DLD1 (cell line): ENCODE data around the gene HPSE2.

ENCODE experiments used
- in situ Hi-C: cut with HindIII; loops from 2 replicates; pipeline ENCODE4 v1.10.0; 2017; ENCODE audit warnings: low sequenced_read_pairs

The HPSE2 gene

DNA sequence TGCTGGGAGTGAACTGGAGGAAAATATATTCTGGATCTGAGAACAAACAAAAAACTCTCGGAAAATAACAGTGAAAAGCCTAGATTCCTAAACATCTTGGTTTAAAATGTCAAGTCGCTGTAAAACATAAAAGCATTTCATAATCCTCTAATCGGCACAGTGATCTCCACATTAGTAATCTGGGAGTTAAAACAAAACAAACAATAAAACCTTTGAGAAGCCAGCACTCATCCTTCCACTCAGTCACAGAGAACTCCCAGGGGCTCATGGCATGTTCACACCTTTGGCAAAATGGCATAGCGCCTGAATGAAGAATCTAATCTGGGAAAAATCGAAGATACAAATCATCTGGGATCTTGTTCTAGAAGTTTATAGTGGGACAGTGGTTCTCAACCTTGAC is 764.8 kb downstream of the HPSE2 start:
- in situ Hi-C loops = no loop called here

DNA sequence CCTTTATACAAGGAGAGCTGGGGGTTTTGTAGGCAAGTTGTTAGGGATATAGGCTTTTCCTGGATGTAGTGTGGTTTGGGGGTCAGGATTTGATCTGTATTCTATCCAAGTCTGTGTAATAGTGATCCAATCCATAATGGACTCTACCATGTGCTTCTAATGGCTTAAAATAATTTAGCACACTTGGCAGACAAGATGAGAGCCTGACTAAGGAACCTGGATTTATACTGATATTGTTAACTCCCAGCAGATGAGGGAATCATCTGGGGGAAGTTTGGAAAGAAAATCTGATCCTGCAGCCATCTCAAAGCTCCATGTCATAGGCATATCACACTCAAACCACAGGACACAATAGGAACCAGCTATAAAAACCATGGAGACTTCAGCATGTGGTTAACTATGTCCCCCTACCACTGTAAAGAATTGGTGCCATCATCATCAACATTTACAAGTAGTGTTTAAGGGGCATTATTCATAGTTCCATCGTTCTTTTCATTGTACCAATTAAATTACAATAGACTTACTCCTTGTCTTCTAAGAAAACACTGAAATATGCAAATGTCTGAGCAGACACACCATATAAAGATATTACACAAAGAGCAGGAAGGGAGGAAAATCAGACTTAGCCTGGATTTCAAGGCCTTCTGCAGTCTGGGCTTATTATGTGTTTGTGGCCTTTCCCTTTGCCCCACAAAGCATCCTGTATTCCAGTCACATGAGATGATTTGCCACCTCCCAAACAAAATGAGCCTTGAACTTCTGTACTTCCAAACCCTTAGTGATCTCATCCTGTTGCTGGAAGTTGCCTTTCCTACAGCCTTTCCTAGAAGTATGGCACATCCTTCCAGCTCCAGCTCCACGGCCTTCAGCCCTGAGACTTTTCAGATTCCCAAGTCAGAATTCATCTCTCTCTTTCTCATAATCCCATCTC is 766.4 kb downstream of the HPSE2 start:
- in situ Hi-C loops = no loop called here

DNA sequence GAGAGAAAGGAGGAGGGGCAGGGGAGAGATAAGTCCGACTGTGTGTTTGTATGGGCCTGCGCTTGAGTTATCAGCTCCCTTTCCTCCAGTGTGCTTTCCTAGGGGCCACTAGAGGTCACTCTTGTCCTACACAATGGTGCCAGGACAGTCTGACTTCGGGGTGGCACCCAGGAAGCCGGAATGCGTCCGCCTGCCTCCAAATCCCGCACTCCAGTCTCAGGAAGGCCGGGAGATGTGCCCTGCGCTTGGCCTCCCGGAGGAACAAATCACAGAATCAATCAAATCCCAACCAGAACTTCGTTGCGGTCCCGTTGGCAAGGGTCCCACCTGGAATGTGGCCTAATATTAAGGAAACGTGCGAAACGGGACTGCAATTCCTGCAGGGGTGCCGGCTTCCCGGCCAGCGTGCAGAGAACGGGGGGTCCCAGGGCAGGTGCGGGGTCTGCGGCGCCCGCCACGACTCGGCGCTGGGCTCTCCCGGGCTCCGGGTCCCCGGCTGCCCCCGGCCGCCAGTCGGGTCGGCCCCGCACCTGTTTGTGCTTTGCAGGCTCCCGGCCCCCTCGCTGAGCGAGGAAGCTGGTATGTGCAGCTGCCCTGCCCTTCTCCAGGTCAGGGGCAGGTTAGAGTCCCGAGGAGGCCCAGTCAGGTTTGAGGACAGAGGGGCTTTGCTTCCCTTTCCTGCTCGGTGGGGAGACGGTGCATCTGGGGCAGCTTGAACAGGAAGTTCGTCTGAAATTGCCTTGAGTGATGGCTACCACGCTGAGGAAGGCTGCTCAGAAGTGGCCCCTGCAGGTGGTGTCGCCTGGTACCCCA is 767.9 kb downstream of the HPSE2 start:
- in situ Hi-C loops = no loop called here

DNA sequence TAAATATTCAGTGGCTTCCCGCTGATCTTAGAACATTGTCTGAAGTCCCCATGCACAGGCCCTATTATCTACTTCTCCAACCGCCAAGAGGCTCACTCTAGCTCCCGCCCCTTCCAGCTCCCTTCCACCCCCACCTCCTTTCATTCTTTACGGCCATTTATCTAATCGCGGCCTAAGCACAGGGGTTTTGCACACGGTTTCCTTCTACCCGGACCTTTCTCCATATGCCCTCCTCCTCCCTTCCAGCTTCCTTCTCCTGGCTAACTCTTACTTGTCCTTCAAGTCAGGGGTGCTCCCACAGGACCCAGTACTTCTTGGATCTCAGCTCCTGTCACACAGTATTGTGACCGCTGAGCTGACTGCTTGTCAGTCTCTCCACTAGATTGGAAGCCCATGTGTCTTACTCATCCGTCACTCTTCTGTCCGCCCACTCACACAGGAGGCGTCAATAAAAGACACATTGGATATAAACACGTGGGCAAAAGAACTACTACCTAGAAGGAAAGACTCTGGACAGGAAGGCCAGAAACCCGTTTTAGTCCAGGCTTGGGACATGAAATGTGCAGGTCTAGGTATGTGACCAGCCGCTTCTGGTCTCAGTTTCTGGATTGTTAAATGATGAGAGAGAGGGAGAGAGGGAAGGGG is 768.7 kb downstream of the HPSE2 start:
- in situ Hi-C loops = no loop called here

DNA sequence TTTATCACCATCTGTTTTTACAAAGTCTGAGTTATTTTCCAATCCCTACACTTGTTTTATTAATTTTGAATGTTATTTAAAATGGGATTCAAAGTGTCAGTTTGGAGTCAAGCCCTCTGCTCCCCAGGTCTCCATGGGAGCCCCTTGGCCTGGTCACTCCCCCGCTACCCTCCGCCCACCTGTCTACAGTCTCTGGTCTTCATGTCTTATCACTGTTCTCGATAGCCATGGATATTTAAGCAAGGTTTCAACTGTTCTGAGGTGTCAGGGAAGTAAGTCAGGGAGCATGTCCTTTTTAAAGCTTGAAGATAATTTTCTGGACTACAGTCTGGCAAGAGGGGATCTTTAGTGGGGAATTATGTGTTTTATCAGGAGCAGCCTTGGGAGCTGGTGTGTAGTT is 769.8 kb downstream of the HPSE2 start:
- in situ Hi-C loops = no loop called here

DNA sequence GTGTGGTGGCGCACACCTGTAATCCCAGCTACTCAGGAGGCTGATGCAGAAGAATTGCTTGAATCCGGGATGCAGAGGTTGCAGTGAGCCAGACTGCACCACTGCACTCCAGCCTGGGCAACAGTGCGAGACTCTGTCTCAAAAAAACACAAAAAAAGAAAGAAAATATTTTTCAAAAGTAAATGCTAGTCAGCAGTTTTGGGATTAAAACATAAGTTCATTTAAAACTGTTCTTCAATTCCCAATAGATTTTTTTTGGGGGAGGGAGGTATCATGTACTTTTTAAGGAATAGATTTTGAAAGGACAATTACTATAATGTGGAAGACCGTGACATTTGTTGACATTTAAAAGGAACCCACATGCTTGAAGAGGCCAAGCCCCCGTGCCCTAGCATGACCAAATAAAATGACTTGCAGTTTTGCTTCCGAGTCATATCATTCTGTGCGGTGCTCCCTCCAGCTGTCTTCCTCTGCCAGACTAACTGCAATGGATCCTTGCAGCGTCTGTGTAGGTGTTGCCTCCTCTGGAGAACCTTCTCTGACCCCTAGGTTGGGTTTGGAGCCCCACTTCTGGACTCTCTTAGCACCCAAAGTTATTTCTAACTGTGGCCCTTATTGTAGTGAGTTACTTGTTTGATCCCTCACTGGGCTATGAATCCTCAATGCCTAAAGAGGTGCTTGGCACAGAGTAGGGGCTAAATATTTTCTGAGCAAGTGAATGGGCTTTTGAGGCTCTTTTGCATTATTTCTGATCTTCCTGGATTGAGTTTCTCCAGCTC is 771.5 kb downstream of the HPSE2 start:
- in situ Hi-C loops = no loop called here

DNA sequence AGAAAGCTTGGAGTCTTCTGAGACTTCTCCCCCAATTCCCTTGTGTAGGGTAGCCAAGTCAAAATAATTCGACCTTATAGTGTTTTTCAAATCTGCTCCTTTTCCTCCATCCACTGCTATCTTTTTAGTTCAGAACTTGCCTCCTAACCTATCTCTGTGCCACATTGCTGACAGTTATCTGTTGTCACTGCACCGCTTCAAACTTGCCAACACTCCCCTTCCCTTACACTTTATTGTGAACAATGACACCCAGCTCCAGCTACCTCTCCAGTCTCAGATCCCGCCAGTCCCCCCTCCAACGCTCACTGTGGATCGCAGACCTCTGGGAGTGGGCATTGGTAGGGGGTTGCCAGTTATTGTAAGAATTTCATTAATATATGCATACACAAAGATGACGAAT is 772.6 kb downstream of the HPSE2 start:
- in situ Hi-C loops = no loop called here

DNA sequence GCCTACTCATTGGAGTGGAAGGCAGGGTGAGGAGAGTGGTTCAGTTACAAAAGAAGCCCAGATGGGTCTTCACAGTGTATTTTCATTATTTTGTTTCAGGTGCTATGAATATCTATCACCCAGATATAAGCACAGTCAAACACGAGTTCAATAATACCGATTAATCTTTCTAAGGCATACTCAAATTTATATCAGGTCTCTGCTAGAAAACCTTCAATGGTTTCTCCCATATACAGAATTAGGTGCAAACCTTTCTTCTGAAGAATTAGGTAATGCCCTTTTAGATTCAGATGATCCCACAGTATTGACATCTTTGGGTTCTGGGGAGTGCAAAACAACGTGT is 774.2 kb downstream of the HPSE2 start:
- in situ Hi-C loops = no loop called here

DNA sequence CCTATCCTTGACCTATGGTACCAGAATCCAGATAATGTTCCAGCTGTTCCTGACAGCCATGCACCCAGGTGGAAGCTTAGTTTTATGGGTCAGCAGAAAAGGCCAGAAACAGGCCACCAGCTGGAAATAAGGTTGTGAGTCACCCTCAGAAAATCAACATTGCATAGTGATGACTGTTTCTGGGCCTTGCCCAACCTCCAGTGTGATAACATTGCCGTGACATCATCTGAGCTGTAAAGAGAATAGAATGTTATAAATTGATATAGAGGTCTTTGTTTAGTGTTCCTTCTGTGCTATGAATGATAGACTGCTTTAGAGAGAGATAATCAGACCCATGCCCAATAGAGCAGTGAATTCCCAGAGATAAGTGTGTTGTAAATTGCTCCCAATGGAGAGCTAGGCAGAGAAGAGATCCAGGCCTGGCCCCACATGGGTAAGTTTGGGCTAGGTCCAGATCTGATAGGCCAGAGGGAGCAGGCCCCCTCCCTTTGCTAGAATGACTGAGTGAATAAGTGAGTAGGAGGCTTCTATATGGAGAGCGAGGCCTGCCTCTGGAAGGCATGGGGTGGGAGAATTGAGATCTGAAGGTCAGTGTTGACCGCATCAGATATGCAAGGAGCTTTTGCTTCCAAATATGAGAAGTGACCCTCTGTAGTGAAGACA is 774.7 kb downstream of the HPSE2 start:
- in situ Hi-C loops = no loop called here

DNA sequence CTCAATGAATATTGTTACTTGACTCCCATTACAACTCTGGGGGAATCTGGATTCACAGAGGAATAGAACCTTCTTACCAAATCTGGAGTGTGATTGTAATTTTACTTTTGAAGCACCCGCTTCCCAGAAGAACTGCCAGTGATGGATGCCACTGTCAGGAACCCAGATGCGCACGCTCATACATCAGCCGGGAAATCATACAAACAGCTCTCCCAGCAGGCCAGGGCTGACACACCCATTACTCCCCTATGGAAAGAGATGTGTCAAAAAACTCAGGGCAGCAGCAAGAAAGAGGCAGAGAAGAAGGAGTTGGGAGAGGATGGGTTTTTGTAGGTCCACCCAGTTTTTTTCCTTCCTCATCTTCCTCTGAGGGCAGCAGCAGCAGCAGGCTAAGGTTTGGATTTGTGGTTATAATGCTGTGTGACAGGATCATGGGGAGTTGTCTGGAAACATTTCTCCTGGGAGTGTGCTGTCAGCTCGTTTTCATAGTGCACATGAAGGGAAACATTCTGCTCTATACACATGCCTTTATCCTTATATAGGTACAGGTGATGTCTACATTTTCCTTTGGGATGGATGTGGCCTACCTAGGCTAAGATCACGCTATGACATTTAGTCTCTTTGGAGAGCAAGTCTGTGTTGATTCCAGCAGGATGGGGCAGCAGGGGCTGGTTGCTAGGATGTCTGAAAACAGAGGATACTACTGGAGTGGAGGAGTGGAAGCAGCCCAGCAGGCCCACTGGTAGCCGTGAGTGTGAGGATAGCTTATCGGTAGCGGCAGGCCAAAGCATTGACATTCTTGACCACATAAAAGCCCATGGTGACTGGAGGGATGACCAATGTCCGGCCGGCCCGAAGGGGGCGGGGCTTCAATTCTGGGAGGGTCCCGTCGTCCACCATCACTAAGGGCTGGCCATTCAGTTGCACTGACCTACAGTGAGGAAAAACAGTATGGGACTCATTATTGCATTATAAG is 776.6 kb downstream of the HPSE2 start:
- in situ Hi-C loops = no loop called here

DNA sequence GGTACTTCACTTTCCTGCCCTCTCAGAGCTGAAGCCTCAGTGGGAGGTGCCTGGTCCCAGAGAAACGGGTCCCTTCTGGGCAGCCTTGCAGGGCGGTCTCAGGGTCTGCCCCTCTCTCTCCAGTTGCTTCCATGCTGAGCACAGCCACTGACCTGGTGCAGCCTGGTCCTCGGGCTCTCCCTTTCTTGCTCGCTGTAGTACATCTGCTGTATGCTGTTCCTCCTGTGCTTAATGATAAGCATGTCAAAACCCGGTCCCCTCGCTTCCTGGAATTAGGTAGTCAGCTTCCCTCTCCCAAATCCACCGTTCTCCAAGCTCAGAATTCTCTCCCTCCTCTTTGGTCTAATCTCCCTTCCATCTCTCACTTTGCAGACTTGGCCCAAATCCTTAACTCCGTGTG is 777.9 kb downstream of the HPSE2 start:
- in situ Hi-C loops = no loop called here

DNA sequence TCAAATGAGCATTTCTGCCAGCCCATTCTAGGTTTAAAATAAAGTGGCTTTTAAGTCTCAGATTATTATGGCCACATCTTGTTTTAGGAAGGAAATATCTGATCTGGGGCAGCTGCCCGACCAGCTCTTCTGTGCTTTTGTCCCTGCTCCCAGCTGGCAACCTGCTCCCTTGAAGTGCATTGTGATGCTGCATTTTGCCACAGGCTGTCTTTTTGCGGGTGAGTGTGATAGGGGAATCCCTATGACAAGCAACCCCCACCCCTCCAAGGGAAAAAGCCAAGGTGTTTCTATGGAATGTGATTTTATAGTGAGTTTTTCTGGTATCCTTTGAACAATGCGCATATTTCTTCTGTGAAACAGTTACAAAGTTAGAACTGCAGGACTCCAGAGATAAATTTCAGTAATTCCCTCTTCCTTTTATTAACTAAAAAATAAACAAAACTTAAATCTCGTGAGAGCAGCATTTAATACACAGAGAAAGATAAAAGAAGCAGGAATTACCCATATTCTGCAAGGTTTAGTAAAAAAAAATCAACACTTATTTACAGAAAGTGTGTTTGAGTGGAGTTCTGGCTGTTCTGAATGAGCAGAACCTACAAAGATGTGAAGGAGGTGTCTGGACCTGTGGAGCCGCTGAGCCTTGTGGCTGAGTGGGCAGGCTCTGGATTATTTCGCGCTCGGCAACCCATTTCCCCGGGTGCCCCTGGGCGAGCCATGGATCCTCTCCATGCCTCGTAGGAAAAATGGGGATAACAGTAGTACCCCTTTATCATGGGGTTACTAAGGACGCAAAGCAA is 778.8 kb downstream of the HPSE2 start:
- in situ Hi-C loops = no loop called here

DNA sequence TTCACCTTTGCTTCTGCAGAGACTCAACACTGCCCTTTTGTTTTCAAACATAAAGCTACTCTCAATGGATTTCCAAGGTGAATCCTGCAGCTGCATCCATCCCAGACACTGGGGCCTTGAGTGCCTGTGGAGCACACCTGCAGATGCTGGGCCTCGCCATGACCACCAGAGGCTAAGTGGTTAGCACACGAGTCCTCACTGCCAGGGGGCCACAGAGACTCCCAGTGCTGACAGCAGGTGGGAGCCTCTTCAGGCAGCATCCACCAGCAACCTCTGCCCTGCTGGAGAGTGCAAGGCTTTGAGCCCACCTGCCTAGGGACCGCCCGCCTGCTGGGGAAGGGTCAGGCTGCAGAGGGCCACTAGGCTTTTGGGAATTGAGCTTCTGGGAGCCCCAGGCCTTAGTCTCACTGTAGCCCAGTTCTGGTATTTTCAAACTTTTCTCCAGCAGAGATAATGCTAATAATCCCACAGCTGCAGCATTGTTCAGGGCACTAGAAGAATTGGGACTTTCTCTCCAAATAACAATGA is 779.5 kb downstream of the HPSE2 start:
- in situ Hi-C loops = no loop called here

DNA sequence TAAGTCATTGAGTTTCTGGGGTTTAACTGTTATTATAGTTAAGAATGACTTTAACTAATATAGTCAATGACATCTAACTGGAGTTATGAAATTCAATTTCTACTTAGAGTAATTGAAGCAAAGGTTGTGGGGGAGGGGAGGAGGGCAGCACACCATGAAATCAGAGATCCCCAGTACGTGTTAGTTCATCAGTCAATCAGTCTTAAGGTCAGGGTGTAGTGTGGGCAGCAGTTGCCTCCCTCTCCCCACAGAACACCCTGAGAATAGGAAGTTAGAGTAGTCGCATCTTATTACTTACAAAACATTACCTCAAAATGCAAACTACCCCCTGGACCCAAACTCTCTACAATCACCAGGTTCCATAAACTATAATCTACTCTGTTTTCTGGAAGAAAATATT is 781.9 kb downstream of the HPSE2 start:
- in situ Hi-C loops = no loop called here

DNA sequence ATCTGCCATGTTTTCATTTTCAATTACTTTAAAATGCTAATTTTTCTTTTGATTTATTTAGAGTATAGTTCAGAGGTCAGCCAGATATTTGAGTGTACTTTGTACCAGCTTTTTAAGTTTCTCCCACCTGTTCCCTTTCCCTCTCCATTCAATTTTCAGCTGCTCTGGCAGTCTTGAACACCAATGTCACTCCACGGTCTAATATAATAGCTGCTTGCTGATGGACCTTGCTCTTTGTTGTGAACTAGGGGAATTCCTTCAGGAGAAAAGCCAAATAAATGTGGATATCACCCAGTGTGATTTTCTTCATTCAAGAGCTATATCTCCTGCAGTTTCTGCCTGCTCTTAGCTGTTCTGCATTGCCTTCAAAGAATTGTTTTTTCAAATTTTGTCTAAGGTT is 785.0 kb downstream of the HPSE2 start:
- in situ Hi-C loops = no loop called here

DNA sequence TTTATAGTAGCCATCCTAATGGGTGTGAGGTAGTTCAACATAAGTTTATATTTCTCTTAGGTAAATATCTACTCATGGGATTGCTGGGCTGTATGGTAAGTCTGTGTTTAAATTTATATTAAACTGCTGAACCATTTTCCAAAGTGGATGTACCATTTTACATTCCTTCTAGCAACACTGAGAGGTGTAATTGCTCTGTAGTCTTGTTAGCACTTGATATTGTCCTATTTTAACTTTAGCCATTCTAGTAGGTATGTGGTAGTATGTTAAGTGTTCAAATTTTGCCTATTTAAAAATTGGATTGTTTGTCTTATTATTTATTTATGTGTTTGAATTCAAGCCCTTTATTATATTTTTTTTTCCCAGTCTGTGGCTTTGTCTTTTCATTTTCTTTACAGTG is 786.4 kb downstream of the HPSE2 start:
- in situ Hi-C loops = no loop called here

DNA sequence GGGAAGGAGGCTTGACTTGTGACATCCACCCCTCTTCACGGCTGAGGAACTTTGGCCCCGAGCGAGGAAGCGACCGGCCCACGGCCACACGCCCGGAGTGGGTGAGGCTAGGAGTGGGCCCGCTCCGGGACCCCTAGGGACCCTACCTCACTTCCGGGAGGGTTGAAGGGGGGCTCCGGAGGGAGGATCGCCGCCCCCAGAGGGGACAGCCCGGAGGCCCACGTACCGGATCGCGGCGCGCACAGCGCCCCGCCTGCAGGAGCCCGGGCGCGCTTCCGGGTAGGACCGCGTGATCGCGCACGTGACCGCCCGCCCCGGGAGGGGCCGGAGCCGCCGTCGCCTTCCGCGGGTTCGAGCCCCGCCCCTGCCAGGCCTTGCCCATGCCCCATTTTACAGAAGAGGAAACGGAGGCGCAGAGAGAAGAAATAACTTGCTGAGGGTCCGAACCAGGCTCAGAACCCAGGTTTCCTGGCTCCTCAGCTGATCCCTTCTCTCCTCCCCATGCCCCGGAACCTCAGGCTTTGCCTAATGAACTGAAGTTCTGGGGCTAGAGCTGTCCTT is 788.9 kb downstream of the HPSE2 start, which contains the start of gene HPS1:
TSS of gene HPS1 (minus strand) at position 275 of the 561 bp plus-strand sequence. CDS start 3,695 bp downstream, outside the sequence.
- in situ Hi-C loops = no loop called here
